Right hindlimb (tissue), 1 donor: Measurements from ENCODE around the gene TUBB3.
"Not testable (repeated sequence)": the region's sequence is repeated elsewhere in the genome, so short reads cannot be mapped to it uniquely, and the experiment has no call there.

Experiments used
- DNase-seq: peaks from one replicate; pipeline ENCODE4 v3.0.0-alpha.2; 2018

TUBB3 gene

GRCh38 chr16:89922884-89923639 is at the start of gene TUBB3:
TSS of gene TUBB3 (plus strand) at chr16:89923342. CDS start at chr16:89923402, 60 bp downstream.
- peak; percentile 78 for DNase-seq

GRCh38 chr16:89873972-89874689 is 49.0 kb upstream of the TUBB3 start:
- peak; percentile 98 for DNase-seq

GRCh38 chr16:89879123-89879522 is 44.0 kb upstream of the TUBB3 start:
- not testable (repeated sequence) for DNase-seq

- DNase-seq, result no peak
Measured at GRCh38 chr16:89880477-89881367, 42.4 kb upstream of the TUBB3 start.

GRCh38 chr16:89881368-89881730 is 41.8 kb upstream of the TUBB3 start:
- DNase-seq, result no peak

GRCh38 chr16:89883346-89884040 is 39.6 kb upstream of the TUBB3 start:
- DNase-seq, result no peak

- DNase-seq, result no peak
Measured at GRCh38 chr16:89884041-89884421, 39.1 kb upstream of the TUBB3 start.

- DNase-seq, result no peak
Measured at GRCh38 chr16:89887243-89887642, 35.9 kb upstream of the TUBB3 start.

- no peak for DNase-seq
Measured at GRCh38 chr16:89890200-89890599, 32.9 kb upstream of the TUBB3 start.

GRCh38 chr16:89890886-89891657 is 32.1 kb upstream of the TUBB3 start:
- DNase-seq, result no peak

GRCh38 chr16:89892055-89892630 is 31.0 kb upstream of the TUBB3 start:
- DNase-seq, result no peak

- DNase-seq, result no peak
Measured at GRCh38 chr16:89892635-89893034, 30.5 kb upstream of the TUBB3 start.

GRCh38 chr16:89893642-89894548 is 29.2 kb upstream of the TUBB3 start:
- DNase-seq, result no peak

GRCh38 chr16:89895482-89896250 is 27.5 kb upstream of the TUBB3 start:
- no peak for DNase-seq

- DNase-seq, result no peak
Measured at GRCh38 chr16:89897204-89897603, 25.9 kb upstream of the TUBB3 start.

- no peak for DNase-seq
Measured at GRCh38 chr16:89898201-89898967, 24.8 kb upstream of the TUBB3 start.

- no peak for DNase-seq
Measured at GRCh38 chr16:89899879-89900481, 23.2 kb upstream of the TUBB3 start.

GRCh38 chr16:89900885-89901284 is 22.3 kb upstream of the TUBB3 start:
- DNase-seq, result no peak
